GM19467 (cell line): ENCODE data around the gene GP1BB.

Source experiments
- ATAC-seq: cut with Tn5 transposase; IDR thresholded peaks from one replicate; pipeline ENCODE4 v1.9.1; 2021; ENCODE audit warnings: mild to moderate bottlenecking, moderate library complexity; ENCODE audit not compliant: unreplicated experiment

GP1BB gene

DNA sequence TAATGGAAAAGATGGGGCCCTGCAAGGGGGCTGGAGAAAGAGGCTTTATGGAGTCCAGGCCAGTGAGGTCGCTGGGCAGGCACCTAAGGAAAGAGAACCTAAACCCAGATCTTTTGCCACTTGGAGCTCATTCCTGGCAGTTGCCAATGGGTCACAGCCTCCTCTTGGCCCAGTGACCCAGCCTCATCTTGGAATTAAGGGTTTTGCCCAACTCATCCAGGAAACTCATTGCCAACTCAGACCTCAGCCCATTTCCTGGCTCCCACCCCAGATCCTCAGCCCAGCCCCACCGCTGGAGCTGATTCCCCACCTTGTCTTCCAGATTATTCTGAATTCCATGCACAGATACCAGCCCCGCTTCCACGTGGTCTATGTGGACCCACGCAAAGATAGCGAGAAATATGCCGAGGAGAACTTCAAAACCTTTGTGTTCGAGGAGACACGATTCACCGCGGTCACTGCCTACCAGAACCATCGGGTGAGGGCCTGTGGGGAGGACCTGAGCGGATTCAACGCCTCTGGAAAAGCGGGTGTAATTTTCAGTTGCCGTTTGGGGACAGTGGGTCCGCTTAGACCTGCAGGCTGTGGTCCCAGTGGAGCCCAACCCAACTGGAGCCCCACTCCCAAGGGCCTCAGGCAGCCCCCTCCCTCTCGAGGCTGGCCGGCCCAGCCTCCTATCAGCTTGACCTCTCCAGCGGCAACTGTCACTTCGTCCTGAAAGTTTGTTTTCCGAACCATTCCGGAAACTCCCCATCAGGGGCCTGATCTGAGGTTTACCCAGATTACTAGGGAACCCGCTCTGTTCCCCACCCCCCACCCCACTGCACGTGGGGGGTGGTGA is 41.5 kb downstream of the GP1BB start:
- no peak for ATAC-seq

DNA sequence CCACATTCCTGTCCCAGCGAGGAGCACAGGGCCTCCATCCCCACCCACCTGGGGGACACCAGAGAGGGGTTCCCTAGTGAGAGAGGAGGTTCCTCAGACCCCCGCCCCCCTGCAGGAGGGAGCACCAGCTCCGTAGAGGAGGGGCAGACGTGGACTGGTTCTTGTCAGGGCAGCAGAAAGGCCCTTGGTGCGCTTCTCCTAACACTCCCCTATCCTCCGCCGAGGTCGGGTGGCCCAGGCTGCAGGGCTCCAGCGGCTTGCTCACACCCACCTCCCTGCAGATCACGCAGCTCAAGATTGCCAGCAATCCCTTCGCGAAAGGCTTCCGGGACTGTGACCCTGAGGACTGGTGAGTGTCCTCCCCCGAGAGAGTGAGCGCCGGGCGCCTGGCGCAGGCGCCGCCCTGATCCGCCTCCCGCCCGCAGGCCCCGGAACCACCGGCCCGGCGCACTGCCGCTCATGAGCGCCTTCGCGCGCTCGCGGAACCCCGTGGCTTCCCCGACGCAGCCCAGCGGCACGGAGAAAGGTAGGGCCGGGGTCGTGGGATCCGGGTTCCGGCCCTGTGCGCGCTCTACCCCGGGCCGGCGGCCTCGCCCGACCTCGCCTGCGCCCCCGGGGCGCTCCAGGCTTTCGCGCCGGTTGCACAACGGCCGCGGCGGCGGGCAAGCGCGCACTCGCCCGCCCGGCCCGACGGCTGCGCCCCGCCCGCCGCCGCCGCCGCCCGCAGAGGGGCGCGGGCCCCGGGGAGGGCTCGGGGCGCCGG is 42.3 kb downstream of the GP1BB start:
- ATAC-seq: no peak

DNA sequence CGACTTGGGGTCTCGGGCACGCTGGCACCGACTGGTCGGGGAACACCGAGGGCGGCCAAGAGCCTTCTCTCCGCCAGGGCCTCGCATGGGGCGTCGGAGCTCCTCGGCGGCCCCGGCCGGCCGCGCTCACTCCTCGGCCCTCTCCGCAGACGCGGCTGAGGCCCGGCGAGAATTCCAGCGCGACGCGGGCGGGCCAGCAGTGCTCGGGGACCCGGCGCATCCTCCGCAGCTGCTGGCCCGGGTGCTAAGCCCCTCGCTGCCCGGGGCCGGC is 42.8 kb downstream of the GP1BB start:
- ATAC-seq: no peak

DNA sequence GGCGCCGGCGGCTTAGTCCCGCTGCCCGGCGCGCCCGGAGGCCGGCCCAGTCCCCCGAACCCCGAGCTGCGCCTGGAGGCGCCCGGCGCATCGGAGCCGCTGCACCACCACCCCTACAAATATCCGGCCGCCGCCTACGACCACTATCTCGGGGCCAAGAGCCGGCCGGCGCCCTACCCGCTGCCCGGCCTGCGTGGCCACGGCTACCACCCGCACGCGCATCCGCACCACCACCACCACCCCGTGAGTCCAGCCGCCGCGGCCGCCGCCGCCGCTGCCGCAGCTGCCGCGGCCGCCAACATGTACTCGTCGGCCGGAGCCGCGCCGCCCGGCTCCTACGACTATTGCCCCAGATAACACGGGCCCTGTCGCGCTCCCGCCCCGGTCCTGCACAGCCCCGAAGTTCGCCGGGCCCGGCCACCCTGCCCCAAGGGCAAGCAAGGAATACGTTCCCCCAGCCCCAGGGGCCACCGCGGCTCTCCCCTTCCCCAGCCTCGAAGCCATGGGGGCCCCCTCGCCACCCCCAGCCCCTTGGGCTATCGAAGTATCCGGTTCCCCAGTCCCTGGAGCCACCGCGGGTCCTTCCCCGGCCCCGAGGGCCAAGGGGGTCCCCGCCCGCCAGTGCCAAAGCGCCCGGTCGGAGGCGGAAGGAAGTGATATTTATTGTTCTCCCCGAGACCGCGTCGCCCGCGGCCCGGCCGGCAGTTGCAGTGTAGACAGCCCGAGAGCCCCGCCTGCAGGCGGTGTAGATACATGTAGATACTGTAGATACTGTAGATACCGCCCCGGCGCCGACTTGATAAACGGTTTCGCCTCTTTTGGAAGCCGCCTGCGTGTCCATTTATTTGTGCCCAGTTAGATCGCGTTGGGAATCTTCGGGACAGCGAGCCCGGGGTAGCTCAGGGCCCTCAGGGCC is 43.4 kb downstream of the GP1BB start:
- no peak for ATAC-seq

DNA sequence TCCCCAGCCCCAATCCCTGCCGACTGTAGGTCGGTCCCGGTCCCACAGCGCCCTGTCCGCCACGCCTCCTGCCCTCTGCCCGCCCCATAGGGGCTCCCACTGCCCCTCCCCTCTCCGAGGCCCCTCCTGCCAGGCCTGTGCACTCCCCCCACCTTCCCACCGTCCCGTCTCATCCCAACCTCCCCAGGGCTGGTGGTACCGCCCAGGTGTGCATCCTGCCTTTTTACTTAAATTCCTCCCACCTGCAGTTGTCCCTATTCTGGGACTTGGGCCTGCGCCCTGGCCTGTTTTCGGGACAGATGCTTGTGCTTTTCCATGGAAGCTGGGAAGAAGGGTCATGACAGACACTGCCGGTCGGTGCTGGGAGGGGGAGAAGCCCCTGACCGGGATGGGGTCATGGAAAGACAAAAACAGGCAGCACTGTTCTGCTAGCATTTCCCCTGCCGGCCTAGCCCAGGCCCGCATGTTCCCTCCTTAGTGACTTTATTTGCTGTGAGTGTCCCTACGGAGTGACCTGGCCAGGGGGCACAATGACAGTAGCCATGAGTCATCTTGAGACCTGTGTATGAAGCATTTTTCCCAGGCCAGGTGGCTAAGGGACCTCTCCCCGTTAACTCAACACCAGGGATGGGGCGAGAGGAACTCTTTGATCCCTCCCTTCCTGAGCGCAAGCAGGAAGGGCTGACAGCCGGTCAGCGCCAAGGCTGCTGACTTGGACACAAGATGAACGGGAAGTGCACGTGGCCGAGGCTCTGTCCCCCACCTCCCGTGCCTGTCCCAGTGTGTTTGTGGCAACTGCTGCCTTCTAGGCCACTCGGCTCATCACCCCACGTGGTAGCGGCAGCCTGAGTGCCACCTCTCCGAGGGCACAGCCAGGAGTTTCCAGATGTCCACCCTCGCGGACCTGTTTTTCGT is 44.3 kb downstream of the GP1BB start:
- no peak for ATAC-seq

DNA sequence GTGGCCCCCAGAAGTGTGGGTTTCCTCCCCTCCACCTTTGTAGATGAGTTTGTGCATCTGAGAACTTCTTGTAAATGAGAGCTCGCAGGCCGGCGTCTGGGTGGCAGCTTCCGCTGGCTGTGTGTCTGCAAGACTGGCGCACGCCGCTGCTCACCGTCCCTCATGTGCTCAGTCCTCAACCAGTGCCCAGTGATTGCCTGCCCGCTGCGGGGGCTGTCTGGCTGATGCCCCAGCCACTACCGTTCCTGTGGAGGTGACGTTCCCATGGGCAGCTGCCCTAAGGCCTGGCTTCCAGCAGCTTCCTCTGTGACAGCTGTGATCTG is 46.0 kb downstream of the GP1BB start:
- ATAC-seq: no peak

DNA sequence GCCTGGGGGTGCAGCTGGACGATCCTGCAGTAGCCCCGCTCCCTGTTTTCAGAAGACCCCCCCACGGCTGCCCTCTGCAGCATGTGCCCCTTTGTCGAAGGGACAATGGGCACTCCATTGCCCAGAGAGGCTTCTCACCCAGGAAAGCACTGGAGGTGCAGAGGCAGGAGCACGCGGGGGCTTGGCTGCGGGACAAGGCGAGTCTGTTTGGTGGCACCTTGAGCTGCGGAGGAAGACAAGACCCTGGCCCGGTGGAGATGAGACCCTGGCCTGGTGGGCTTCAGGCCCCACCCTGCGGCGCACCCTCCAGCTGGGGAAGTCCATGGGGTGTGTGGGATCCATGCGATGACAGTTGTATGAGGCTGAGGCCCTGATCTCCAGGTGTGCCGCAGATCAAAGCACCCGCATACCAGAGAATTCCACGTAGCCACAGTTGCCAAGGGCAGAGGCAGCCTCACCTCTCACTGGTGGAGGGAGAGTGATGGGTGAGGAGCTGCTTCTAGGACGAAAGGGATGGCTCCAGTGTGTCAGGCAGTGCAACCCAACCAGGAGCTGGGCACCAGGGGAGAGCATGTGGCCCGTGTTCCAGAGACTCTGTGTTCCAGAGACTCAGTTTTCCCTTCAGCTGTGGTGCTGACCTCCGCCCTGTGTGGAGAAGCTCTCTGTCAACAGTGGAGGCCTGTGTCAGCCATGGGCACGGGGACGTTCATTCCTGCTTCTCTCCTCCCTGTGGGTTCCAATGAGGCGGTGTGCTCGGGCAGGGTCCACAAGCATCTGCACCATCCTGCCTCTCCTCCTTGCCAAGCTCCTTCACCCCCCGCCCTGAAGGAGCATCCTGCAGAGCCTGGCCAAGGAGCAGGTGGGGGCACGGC is 47.2 kb downstream of the GP1BB start:
- ATAC-seq: no peak

DNA sequence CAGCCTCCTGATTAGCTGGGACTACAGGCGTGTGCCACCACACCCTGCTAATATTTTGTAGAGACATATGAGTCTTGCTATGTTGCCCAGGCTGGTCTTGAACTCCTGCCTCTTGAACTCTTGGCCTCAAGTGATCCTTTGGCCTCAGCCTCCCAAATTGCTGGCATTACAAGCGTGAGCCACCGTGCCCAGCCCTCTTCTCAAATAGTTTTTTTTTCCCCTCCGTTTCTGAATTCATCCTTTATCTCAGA is 49.0 kb downstream of the GP1BB start:
- ATAC-seq: no peak

DNA sequence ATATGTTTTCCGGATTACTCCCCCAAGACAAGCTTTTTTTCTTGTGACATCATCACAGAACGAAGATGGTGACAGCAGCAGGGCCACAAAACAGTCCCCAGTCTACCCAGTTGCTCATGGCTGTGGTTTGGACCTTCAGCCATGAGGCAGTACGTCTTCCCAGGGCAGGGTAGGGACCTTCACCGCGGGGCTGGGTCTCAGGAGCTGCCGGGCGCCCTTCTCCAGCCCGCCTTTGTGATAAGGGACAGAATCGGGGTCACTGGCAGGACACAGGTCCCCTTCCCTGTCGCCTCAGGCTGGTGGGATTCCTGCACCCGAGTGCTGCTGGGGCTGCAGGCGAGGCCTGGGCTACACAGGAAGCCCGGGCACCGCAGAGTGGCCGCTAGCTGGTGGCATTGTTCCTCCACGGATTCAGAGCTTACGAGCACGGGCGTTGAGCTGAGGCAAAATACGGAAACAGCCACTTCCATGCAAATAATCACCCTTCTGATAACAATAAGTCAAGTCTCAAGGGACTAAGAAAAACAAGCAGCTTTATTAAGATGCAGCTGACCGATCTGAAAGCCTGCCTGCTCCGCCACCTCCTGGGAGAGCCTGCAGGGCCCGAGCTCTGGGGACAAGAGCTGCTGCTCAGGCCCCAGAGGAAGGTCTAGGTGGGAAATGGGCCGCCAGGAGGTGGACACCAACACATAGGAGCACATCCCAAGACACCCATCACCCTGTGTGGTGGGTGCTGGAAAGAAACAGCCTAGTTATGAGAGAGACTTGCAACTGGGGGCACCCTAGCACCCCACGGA is 49.5 kb downstream of the GP1BB start:
- ATAC-seq: peak; percentile 69

DNA sequence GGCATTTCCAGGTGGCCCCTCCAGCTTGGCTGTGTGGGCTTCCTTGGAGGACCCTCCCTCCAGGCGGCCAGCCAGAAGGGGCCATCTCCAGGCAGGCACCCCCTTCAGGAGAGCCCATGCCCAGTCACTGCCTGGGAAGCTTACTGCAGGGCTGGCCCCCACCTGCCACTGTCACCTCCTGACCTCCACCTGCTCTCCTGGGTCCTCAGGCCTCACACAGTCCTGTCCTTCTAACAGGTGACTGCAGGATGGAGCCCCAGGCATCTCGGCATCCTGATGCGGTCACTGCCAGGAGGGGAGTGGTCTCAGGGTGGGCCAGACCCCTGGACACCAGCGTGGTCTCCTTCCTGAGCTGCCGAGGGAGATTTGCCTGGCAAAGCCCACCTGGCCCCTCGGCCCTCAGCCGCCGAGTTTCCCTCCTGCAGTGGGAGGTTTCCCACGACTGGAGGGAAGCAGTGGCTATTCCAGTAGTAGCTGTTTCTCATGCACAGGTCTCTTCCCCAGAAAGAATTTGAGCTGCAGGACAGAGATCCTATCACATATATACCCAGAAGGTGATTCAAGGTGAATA is 50.2 kb downstream of the GP1BB start:
- no peak for ATAC-seq
